GM15510 (cell line): ENCODE measurements around the gene MAP1A.

Experiments
- POLR2A ChIP-seq: IDR thresholded peaks from 3 replicates; pipeline ENCODE4 v1.6.1; 2011; ENCODE audit warnings: borderline replicate concordance; ENCODE audit not compliant: insufficient read length; ENCODE audit errors: extremely low read depth

Gene MAP1A

DNA sequence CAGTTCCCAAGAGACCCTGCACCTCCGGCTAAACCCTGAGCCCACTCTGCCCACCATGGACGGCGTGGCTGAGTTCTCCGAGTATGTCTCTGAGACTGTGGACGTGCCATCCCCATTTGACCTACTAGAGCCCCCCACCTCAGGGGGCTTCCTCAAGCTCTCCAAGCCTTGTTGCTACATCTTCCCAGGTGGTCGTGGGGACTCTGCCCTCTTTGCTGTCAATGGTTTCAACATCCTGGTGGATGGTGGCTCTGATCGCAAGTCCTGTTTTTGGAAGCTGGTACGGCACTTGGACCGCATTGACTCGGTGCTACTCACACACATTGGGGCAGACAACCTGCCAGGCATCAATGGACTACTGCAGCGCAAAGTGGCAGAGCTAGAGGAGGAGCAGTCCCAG is 4.0 kb downstream of the MAP1A start:
- no peak for TF ChIP-seq POLR2A

DNA sequence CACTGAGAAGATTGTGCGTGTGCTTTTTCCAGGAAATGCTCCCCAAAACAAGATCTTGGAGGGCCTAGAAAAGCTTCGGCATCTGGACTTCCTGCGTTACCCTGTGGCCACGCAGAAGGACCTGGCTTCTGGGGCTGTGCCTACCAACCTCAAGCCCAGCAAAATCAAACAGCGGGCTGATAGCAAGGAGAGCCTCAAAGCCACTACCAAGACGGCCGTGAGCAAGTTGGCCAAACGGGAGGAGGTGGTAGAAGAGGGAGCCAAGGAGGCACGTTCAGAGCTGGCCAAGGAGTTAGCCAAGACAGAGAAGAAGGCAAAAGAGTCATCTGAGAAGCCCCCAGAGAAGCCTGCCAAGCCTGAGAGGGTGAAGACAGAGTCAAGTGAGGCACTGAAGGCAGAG is 4.8 kb downstream of the MAP1A start:
- no peak for TF ChIP-seq POLR2A

DNA sequence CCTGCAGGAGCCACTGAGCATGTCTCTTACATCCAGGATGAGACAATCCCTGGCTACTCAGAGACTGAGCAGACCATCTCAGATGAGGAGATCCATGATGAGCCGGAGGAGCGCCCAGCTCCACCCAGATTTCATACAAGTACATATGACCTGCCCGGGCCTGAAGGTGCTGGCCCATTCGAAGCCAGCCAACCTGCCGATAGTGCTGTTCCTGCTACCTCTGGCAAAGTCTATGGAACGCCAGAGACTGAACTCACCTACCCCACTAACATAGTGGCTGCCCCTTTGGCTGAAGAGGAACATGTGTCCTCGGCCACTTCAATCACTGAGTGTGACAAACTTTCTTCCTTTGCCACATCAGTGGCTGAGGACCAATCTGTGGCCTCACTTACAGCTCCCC is 6.2 kb downstream of the MAP1A start:
- TF ChIP-seq POLR2A, result no peak

DNA sequence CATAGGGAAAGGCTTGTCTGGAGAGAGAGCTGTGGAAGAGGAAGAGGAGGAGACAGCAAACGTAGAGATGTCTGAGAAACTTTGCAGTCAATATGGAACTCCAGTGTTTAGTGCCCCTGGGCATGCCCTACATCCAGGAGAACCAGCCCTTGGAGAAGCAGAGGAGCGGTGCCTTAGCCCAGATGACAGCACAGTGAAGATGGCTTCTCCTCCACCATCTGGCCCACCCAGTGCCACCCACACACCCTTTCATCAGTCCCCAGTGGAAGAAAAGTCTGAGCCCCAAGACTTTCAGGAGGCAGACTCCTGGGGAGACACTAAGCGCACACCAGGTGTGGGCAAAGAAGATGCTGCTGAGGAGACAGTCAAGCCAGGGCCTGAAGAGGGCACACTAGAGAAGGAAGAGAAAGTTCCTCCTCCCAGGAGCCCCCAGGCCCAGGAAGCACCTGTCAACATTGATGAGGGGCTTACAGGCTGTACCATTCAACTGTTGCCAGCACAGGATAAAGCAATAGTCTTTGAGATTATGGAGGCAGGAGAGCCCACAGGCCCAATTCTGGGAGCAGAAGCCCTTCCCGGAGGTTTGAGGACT is 6.9 kb downstream of the MAP1A start:
- no peak for TF ChIP-seq POLR2A

DNA sequence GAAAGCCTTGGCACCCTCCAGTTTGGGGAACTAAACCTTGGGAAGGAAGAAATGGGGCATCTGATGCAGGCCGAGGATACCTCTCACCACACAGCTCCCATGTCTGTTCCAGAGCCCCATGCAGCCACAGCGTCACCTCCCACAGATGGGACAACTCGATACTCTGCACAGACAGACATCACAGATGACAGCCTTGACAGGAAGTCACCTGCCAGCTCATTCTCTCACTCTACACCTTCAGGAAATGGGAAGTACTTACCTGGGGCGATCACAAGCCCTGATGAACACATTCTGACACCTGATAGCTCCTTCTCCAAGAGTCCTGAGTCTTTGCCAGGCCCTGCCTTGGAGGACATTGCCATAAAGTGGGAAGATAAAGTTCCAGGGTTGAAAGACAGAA is 7.7 kb downstream of the MAP1A start:
- TF ChIP-seq POLR2A, result no peak

DNA sequence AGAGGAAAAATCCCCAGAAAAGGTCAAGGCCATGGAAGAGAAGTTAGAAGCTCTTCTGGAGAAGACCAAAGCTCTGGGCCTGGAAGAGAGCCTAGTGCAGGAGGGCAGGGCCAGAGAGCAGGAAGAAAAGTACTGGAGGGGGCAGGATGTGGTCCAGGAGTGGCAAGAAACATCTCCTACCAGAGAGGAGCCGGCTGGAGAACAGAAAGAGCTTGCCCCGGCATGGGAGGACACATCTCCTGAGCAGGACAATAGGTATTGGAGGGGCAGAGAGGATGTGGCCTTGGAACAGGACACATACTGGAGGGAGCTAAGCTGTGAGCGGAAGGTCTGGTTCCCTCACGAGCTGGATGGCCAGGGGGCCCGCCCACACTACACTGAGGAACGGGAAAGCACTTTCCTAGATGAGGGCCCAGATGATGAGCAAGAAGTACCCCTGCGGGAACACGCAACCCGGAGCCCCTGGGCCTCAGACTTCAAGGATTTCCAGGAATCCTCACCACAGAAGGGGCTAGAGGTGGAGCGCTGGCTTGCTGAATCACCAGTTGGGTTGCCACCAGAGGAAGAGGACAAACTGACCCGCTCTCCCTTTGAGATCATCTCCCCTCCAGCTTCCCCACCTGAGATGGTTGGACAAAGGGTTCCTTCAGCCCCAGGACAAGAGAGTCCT is 9.0 kb downstream of the MAP1A start:
- TF ChIP-seq POLR2A, result no peak

DNA sequence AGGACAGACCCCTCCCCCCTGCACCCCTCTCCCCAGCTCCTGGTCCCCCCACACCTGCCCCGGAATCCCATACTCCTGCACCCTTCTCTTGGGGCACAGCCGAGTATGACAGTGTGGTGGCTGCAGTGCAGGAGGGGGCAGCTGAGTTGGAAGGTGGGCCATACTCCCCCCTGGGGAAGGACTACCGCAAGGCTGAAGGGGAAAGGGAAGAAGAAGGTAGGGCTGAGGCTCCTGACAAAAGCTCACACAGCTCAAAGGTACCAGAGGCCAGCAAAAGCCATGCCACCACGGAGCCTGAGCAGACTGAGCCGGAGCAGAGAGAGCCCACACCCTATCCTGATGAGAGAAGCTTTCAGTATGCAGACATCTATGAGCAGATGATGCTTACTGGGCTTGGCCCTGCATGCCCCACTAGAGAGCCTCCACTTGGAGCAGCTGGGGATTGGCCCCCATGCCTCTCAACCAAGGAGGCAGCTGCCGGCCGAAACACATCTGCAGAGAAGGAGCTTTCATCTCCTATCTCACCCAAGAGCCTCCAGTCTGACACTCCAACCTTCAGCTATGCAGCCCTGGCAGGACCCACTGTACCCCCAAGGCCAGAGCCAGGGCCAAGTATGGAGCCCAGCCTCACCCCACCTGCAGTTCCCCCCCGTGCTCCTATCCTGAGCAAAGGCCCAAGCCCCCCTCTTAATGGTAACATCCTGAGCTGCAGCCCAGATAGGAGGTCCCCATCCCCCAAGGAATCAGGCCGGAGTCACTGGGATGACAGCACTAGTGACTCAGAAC is 9.8 kb downstream of the MAP1A start:
- no peak for TF ChIP-seq POLR2A

DNA sequence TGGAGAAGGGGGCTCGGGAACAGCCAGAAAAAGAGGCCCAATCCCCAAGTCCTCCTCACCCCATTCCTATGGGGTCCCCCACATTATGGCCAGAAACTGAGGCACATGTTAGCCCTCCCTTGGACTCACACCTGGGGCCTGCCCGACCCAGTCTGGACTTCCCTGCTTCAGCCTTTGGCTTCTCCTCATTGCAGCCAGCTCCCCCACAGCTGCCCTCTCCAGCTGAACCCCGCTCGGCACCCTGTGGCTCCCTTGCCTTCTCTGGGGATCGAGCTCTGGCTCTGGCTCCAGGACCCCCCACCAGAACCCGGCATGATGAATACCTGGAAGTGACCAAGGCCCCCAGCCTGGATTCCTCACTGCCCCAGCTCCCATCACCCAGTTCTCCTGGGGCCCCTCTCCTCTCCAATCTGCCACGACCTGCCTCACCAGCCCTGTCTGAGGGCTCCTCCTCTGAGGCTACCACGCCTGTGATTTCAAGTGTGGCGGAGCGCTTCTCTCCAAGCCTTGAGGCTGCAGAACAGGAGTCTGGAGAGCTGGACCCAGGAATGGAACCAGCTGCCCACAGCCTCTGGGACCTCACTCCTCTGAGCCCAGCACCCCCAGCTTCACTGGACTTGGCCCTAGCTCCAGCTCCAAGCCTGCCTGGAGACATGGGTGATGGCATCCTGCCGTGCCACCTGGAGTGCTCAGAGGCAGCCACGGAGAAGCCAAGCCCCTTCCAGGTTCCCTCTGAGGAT is 10.6 kb downstream of the MAP1A start:
- no peak for TF ChIP-seq POLR2A

DNA sequence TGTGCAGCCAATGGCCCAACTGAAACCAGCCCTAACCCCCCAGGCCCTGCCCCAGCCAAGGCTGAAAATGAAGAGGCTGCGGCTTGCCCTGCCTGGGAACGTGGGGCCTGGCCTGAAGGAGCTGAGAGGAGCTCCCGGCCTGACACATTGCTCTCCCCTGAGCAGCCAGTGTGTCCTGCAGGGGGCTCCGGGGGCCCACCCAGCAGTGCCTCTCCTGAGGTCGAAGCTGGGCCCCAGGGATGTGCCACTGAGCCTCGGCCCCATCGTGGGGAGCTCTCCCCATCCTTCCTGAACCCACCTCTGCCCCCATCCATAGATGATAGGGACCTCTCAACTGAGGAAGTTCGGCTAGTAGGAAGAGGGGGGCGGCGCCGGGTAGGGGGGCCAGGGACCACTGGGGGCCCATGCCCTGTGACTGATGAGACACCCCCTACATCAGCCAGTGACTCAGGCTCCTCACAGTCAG is 11.2 kb downstream of the MAP1A start:
- no peak for TF ChIP-seq POLR2A

DNA sequence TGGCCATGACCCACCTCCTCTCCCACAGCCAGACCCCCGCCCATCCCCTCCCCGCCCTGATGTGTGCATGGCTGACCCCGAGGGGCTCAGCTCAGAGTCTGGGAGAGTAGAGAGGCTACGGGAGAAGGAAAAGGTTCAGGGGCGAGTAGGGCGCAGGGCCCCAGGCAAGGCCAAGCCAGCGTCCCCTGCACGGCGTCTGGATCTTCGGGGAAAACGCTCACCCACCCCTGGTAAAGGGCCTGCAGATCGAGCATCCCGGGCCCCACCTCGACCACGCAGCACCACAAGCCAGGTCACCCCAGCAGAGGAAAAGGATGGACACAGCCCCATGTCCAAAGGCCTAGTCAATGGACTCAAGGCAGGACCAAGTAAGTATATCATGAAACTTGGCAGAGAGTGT is 11.7 kb downstream of the MAP1A start:
- TF ChIP-seq POLR2A, result no peak

DNA sequence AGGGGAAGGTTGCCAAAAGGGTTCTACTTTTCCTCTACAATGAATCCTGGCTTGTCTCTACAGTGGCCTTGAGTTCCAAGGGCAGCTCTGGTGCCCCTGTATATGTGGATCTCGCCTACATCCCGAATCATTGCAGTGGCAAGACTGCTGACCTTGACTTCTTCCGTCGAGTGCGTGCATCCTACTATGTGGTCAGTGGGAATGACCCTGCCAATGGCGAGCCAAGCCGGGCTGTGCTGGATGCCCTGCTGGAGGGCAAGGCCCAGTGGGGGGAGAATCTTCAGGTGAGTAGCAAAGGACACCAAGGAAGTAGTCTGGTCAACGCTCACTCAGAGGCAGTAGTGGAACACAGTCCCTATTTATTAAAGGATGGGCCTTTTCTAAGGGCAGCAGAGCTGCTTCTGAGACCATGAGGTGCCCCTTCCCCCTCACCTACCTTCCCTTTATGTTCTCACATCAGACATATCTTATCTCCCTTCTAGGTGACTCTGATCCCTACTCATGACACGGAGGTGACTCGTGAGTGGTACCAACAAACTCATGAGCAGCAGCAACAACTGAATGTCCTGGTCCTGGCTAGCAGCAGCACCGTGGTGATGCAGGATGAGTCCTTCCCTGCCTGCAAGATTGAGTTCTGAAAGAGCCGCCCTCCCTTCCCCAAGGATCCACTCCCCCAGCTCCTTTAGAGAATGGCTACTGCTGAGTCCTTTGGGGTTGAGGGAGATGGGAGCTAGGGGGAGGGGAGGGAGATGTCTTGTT is 12.4 kb downstream of the MAP1A start:
- TF ChIP-seq POLR2A, result no peak

DNA sequence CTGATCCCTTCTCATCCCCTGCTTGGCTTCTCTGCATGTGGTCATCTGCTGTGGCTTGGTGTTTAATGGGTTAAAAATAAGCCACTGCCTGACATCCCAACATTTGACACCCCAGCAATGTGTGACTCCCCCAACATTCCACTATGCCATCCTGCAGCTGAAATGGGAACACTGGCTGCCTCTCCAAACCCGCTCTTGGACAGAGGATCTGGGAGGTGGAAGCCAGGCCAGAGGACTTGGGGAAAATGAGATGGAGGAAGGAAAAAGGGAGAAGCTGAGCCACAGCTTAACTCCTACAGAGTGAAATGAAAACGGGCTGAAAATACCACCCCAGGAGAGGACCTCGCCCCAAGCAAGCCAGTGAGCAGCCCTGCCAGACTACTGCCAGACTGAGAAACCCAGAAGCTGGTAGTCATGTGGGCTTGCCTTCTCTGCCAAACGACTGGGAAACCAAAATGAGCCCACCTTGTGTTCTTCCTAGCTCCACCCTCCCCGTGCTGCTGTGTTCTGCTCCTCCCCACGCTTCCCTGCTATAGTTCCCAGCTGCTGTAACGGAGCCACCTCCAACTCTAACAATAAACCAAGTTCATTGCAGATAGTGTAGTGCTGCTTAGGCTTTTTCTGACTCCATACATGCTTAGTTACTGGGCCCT is 13.7 kb downstream of the MAP1A start:
- TF ChIP-seq POLR2A, result no peak

DNA sequence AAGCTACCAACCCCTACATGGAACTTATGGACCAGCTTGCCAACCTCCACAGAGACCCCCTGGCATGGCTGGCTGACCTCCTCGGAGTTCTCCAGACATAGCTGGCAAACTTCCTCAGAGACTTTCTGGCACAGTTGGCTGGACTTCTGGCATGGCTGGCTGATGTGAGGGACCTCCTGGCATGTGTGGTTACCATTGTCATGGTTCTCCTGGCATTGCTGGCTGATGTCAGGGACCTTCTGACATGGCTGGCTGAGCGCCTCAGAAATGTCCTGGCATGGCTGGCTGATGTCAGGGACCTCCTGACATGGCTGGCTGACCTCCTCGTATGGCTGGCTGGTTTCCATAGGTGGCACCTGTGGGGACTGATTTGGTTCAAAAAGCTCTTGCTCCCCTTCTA is 17.5 kb downstream of the MAP1A start:
- no peak for TF ChIP-seq POLR2A

DNA sequence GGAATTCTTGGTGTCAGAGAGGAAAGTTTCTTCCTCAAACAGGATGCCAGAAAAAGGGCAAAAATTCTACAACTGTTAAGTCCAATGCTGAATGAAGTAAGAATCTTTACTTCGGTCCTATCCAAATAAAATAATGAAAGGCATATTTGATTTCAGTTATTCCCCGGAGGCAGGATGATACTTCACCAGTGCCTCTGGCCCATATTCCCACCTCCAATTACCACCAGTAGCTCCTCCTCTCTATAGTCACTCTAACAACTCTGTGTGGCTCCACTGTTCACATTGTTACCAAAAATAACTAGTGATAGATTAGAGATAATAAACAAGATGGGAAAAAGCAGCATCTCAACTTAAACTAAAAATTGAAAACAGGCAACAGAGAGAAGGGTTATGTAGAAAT is 20.7 kb downstream of the MAP1A start:
- no peak for TF ChIP-seq POLR2A

DNA sequence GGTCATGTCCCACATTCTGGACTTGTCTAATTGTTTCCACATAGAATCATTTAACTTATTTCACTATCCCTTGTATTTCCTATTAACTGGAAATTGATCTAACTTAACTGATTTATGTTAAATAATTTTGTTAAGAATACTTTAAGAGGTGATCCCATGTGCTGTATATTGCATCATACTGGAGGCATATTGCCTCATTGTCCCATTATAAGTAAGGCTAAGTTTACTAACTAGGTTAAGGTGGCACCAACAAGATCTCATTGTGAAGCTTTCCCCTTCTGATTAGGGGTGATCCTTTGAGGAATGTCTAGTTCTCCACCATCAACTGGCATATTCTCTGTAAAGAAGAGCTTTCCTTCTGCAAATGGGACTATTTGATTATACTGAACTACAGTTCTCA is 24.4 kb downstream of the MAP1A start:
- no peak for TF ChIP-seq POLR2A

DNA sequence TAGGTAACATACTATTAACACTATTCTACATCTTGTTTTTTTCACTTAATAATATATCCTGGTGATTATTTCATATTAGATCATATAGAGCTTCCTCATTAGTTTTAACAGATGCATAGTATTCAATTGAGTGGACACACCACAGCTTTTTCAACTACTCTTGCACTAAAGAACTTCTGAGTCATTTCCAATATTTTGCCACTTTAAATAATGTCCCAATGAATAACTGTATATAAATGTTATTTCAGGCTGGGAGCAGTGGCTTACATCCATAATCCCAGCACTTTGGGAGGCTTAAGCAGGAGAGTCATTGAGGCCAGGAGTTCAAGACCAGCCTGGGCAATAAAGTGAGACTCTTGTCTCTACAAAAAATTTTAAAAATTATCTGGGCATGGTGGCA is 26.9 kb downstream of the MAP1A start:
- TF ChIP-seq POLR2A, result no peak
